ENCODE data around the gene XPA. TPM values are rescaled to one million over a fixed set of nuclear protein-coding genes. Genes with fewer than 3 reads are reported as not detected.

Gene XPA
- total RNA-seq, 2 experiments from 2014 or later = 12.6 to 14.4 TPM

Other genes starting within 250 kb of the XPA start
- gene TMOD1, start 195.7 kb downstream of the XPA start, total RNA-seq = 1 to 10 TPM; 1.2 to 1.5 TPM
- gene TSTD2, start 64.0 kb downstream of the XPA start, total RNA-seq = 10 to 100 TPM; 15.3 to 17.4 TPM
- gene NCBP1, start 63.5 kb downstream of the XPA start, total RNA-seq = 10 to 100 TPM; 45.9 to 49.0 TPM
- not detected for gene FOXE1, start 155.9 kb upstream of the XPA start, total RNA-seq
- 10 to 100 TPM; 17.7 to 18.1 TPM for gene TRMO, start 225.2 kb upstream of the XPA start, total RNA-seq
- 1 to 10 TPM; 1.9 to 2.6 TPM for gene HEMGN, start 240.8 kb upstream of the XPA start, total RNA-seq

Measured in activated naive CD8-positive, alpha-beta T cell treated with anti-CD3 and anti-CD28 coated beads for 36 hours (primary cell).